Measurements from ENCODE around the gene NRAP. TPM values are rescaled to one million over a fixed set of nuclear protein-coding genes. Genes with fewer than 3 reads are reported as not detected.

The NRAP gene
- total RNA-seq, 1 experiment from 2014 or later = not detected

DNA sequence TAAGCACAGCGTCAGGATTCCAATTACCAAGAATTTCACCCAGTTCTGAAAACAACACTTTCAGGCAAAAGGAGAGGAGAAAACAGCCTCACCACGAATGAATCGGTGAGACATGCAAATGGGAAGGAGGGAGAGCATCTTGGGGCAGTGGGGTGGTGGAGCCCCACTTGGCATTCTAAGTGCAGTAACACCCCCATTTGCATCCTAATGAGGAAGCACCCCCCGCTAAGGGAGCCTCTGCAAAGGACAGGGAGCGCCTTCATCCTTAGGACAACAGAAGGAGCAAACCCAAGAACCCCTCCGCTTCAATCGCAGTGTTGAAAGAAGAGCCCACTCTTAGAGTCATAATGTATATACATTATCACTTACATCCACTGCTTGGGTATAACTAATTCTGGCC is 46.8 kb downstream of the NRAP start:
- ChIA-PET POLR2A (no interaction called here), CTCF (interaction anchor here (0.9 to 1.6 kb wide), 2 partner anchors 11 to 40 kb away, joined by 3 to 4 read pairs; no protein-coding TSS in a partner anchor)
- H3K27me3 Mint-ChIP-seq (ENCODE audit: insufficient read depth, unreplicated experiment) = peaks cover 62% of the 10 kb centered on the region
- no peak overlapping the region for H3K27ac Mint-ChIP-seq (ENCODE audit: low read depth, unreplicated experiment)
- H3K9me3 Mint-ChIP-seq (ENCODE audit: unreplicated experiment) = no peaks in the 10 kb centered on the region
- TF ChIP-seq, protein P1, sequence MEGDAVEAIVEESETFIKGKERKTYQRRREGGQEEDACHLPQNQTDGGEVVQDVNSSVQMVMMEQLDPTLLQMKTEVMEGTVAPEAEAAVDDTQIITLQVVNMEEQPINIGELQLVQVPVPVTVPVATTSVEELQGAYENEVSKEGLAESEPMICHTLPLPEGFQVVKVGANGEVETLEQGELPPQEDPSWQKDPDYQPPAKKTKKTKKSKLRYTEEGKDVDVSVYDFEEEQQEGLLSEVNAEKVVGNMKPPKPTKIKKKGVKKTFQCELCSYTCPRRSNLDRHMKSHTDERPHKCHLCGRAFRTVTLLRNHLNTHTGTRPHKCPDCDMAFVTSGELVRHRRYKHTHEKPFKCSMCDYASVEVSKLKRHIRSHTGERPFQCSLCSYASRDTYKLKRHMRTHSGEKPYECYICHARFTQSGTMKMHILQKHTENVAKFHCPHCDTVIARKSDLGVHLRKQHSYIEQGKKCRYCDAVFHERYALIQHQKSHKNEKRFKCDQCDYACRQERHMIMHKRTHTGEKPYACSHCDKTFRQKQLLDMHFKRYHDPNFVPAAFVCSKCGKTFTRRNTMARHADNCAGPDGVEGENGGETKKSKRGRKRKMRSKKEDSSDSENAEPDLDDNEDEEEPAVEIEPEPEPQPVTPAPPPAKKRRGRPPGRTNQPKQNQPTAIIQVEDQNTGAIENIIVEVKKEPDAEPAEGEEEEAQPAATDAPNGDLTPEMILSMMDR (IDR thresholded peaks at IDR 0.05; ENCODE audit: unreplicated experiment) = no peak
- H3K4me3 Mint-ChIP-seq (ENCODE audit: unreplicated experiment) = no peak overlapping the region
- peaks cover 7% of the 10 kb centered on the region for H3K36me3 Mint-ChIP-seq (ENCODE audit: insufficient read depth, unreplicated experiment)
- intact Hi-C loops (cut with micrococcal nuclease) = no loop called here
- no TSS peak for BruUV-seq (replicated peaks)
- H3K4me1 Mint-ChIP-seq (ENCODE audit: insufficient read depth, unreplicated experiment) = no peaks in the 10 kb centered on the region
- DNase-seq (ENCODE audit: unreplicated experiment) = no peak

DNA sequence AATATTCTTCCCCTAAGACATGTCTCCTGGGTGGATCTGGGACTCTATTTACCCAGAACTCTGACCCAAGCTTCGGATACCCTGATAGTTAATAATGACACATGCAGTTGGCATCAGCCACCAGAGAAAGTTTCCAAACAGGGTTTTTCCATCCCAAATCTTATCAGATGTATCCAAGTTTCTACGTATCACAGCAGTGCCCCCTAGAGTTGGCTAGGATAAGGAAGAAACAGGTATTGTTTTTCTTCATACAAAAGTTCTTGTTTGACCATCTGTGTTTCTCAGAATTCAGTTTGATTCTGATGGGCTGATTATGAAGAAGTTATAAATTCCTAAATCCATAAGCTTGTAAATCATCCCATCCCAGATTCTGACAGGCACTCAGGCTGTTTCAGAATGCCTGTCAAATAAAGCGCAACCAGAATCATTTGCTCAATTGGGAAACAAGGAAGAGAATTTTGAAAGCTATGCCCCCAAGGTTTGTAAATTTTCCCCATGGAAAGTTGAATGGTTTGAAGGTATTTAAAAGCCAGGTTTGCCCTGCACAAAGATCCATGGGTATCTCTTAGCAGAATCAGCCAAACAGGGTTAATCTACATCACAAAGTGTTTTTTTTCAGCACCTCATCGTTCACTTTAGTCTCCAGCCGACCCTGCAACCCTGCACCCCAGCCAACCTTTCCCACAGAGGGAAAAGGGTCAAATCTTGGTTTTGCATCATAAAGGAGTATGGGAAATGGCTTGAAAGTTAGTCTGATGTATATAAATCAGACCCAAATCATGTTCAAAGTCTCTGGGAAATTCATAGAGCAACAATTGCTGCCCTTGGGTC is 47.4 kb downstream of the NRAP start:
- intact Hi-C loops (cut with micrococcal nuclease) = no loop called here
- peaks cover 56% of the 10 kb centered on the region for H3K27me3 Mint-ChIP-seq (ENCODE audit: insufficient read depth, unreplicated experiment)
- peaks cover 7% of the 10 kb centered on the region for H3K36me3 Mint-ChIP-seq (ENCODE audit: insufficient read depth, unreplicated experiment)
- H3K4me3 Mint-ChIP-seq (ENCODE audit: unreplicated experiment) = no peak overlapping the region
- peak; percentile 29 for DNase-seq (ENCODE audit: unreplicated experiment)
- CTCF ChIA-PET = interaction anchor here (0.8 to 1.6 kb wide), 4 partner anchors 11 to 564 kb away, joined by 3 to 4 read pairs (median 3); no protein-coding TSS in a partner anchor
- BruUV-seq (replicated peaks) = no TSS peak
- H3K9me3 Mint-ChIP-seq (ENCODE audit: unreplicated experiment) = no peaks in the 10 kb centered on the region
- no peak overlapping the region for H3K27ac Mint-ChIP-seq (ENCODE audit: low read depth, unreplicated experiment)
- TF ChIP-seq, protein P1 (IDR thresholded peaks at IDR 0.05; ENCODE audit: unreplicated experiment) = peak; percentile 21
- H3K4me1 Mint-ChIP-seq (ENCODE audit: insufficient read depth, unreplicated experiment) = no peaks in the 10 kb centered on the region
- POLR2A ChIA-PET = interaction anchor here (1.1 kb wide), 1 partner anchor 63 kb away, joined by 5 read pairs; the partner anchor contains the start of gene CASP7

DNA sequence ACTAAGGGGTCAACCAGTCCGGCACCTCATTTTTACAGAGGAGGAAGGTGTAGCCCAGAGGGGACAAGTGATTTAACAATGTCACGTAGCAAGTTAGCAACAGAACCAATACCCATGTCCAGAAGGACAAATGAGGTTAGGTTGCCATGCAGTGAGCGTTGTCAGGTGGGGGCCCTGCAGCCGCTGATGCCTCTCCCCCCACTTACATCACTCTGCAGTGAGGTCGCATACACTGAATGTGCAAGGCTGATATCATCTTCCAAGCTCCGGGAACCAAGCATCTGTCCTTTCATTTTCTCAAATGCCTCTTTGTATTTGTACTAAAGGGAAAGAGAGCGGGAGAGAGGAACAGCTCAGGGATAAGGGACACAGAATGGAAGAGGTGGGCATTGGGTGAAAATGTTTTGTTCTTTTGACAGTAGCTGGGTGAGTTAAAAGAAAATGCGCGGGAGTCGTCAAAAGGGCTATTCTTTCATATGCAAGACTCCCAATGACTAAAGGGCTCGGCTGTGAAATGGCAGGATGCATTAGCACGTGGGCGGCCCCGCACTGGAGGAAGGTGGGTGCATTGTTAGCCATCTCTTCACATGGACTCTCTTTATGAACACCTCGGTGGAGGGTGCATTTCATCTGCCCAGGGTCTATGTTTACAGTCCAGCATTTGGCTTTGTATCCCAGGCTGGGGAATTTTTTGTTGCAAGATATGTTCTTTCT is 49.7 kb downstream of the NRAP start:
- Mint-ChIP-seq H3K36me3 (ENCODE audit: insufficient read depth, unreplicated experiment) (peaks cover 7% of the 10 kb centered on the region), H3K9me3 (ENCODE audit: unreplicated experiment) (no peaks in the 10 kb centered on the region), H3K27ac (ENCODE audit: low read depth, unreplicated experiment) (no peak overlapping the region), H3K27me3 (ENCODE audit: insufficient read depth, unreplicated experiment) (peaks cover 55% of the 10 kb centered on the region), H3K4me1 (ENCODE audit: insufficient read depth, unreplicated experiment) (no peaks in the 10 kb centered on the region), H3K4me3 (ENCODE audit: unreplicated experiment) (no peak overlapping the region)
- TF ChIP-seq, protein P1 (IDR thresholded peaks at IDR 0.05; ENCODE audit: unreplicated experiment) = no peak
- CTCF ChIA-PET = interaction anchor here (0.6 to 1.1 kb wide), 3 partner anchors 258 to 1247 kb away, joined by 3 read pairs; no protein-coding TSS in a partner anchor
- POLR2A ChIA-PET = no interaction called here
- intact Hi-C loops (cut with micrococcal nuclease) = no loop called here
- DNase-seq (ENCODE audit: unreplicated experiment) = no peak
- BruUV-seq (replicated peaks) = no TSS peak

DNA sequence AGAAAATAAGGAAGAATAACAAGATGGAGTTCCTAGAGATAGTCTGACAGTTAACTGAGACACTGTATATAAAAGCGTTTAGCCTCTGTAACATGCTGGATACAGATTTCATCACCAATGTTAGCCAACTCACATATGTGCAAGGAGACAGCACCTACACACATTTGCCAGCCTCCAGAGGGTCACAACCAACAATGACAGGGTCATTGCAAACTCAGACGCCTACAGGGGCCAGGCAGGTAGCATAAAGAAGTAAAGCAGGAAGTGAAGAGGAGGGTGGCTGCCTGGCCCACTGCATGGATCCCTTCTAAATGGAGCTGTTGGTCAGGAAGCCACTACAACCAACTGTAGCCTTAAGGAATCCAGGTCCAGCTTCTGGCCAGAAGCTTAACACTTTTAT is 50.4 kb downstream of the NRAP start:
- ChIA-PET CTCF (interaction anchor here (0.6 to 1.1 kb wide), 5 partner anchors 12 to 1137 kb away, joined by 3 to 5 read pairs (median 4); no protein-coding TSS in a partner anchor), POLR2A (interaction anchor here (1.7 kb wide), 1 partner anchor 14 kb away, joined by 6 read pairs; no protein-coding TSS in a partner anchor)
- no peak overlapping the region for H3K27ac Mint-ChIP-seq (ENCODE audit: low read depth, unreplicated experiment)
- no TSS peak for BruUV-seq (replicated peaks)
- H3K36me3 Mint-ChIP-seq (ENCODE audit: insufficient read depth, unreplicated experiment) = peaks cover 5% of the 10 kb centered on the region
- H3K27me3 Mint-ChIP-seq (ENCODE audit: insufficient read depth, unreplicated experiment) = peaks cover 55% of the 10 kb centered on the region
- no peaks in the 10 kb centered on the region for H3K9me3 Mint-ChIP-seq (ENCODE audit: unreplicated experiment)
- no peak overlapping the region for H3K4me3 Mint-ChIP-seq (ENCODE audit: unreplicated experiment)
- TF ChIP-seq, protein P1 (IDR thresholded peaks at IDR 0.05; ENCODE audit: unreplicated experiment) = no peak
- no peak for DNase-seq (ENCODE audit: unreplicated experiment)
- H3K4me1 Mint-ChIP-seq (ENCODE audit: insufficient read depth, unreplicated experiment) = no peaks in the 10 kb centered on the region
- intact Hi-C loops (cut with micrococcal nuclease) = no loop called here

Measured in MCF 10A (cell line).